Chondrocyte (in vitro differentiated cells): ENCODE data around the gene BMP8B. TPM values are rescaled to one million over a fixed set of nuclear protein-coding genes. Genes with fewer than 3 reads are reported as not detected.

ENCODE experiments used
- DNase-seq: peaks from one replicate; pipeline ENCODE4 v3.0.0; 2021; ENCODE audit warnings: mixed read lengths, low spot score
- H3K27ac Mint-ChIP-seq: one replicate; pipeline ENCODE4 v1.8.0; 2021; ENCODE audit warnings: mild to moderate bottlenecking, moderate library complexity, mixed read lengths; ENCODE audit not compliant: unreplicated experiment
- H3K27me3 Mint-ChIP-seq: 2 replicates; pipeline ENCODE4 v1.8.0; 2021; ENCODE audit warnings: low read depth, mixed read lengths
- H3K36me3 Mint-ChIP-seq: 2 replicates; pipeline ENCODE4 v1.8.0; 2021; ENCODE audit warnings: low read depth, mixed read lengths
- H3K4me1 Mint-ChIP-seq: 2 replicates; pipeline ENCODE4 v1.8.0; 2021; ENCODE audit warnings: low read depth, mild to moderate bottlenecking, mixed read lengths
- H3K4me3 Mint-ChIP-seq: one replicate; pipeline ENCODE4 v1.8.0; 2021; ENCODE audit warnings: mild to moderate bottlenecking, moderate library complexity, mixed read lengths; ENCODE audit not compliant: unreplicated experiment
- H3K9me3 Mint-ChIP-seq: 2 replicates; pipeline ENCODE4 v1.8.0; 2021; ENCODE audit warnings: low read depth, mixed read lengths
- CTCF ChIP-seq: fragments of 200-600 bp; sonication (generic); IDR thresholded peaks from 2 replicates; pipeline ENCODE4 v1.5.0; 2021; ENCODE audit warnings: antibody characterized with exemption, mild to moderate bottlenecking, moderate library complexity
- total RNA-seq: library from RNA; stranded (reverse); gene quantifications from 3 replicates; pipeline ENCODE4 v1.2.1, GENCODE V29; 2021

BMP8B gene
- total RNA-seq, 1 donor from 2014 or later, result 0.25 TPM

GRCh38 chr1:39713557-39713956 is 75.1 kb downstream of the BMP8B start:
- no peak overlapping the region for H3K27ac Mint-ChIP-seq
- no peaks in the 10 kb centered on the region for H3K4me1 Mint-ChIP-seq
- no peaks in the 10 kb centered on the region for H3K36me3 Mint-ChIP-seq
- no peak overlapping the region for H3K4me3 Mint-ChIP-seq
- TF ChIP-seq CTCF, result no peak
- peaks cover 41% of the 10 kb centered on the region for H3K27me3 Mint-ChIP-seq
- DNase-seq, result no peak
- no peaks in the 10 kb centered on the region for H3K9me3 Mint-ChIP-seq

- H3K27ac Mint-ChIP-seq, result no peak overlapping the region
- peaks cover 31% of the 10 kb centered on the region for H3K27me3 Mint-ChIP-seq
- TF ChIP-seq CTCF, result no peak
- no peak overlapping the region for H3K4me3 Mint-ChIP-seq
- H3K4me1 Mint-ChIP-seq, result no peaks in the 10 kb centered on the region
- H3K36me3 Mint-ChIP-seq, result no peaks in the 10 kb centered on the region
- DNase-seq, result no peak
- H3K9me3 Mint-ChIP-seq, result no peaks in the 10 kb centered on the region
Observed at GRCh38 chr1:39711966-39712340, 76.7 kb downstream of the BMP8B start.

GRCh38 chr1:39711104-39711965 is 77.3 kb downstream of the BMP8B start:
- H3K36me3 Mint-ChIP-seq, result no peaks in the 10 kb centered on the region
- no peak overlapping the region for H3K4me3 Mint-ChIP-seq
- H3K27ac Mint-ChIP-seq, result no peak overlapping the region
- H3K27me3 Mint-ChIP-seq, result peaks cover 25% of the 10 kb centered on the region
- no peak for TF ChIP-seq CTCF
- no peak for DNase-seq
- H3K4me1 Mint-ChIP-seq, result no peaks in the 10 kb centered on the region
- H3K9me3 Mint-ChIP-seq, result no peaks in the 10 kb centered on the region

- H3K36me3 Mint-ChIP-seq, result no peaks in the 10 kb centered on the region
Observed at GRCh38 chr1:39707506-39707905, 81.2 kb downstream of the BMP8B start.

More at GRCh38 chr1:39707506-39707905, 81.2 kb downstream of the BMP8B start:
- H3K27ac Mint-ChIP-seq, result no peak overlapping the region
- no peaks in the 10 kb centered on the region for H3K9me3 Mint-ChIP-seq
- H3K4me1 Mint-ChIP-seq, result no peaks in the 10 kb centered on the region
- no peak overlapping the region for H3K4me3 Mint-ChIP-seq
- no peak for TF ChIP-seq CTCF
- no peak for DNase-seq
- H3K27me3 Mint-ChIP-seq, result peaks cover 17% of the 10 kb centered on the region

Other genes with a start within 250 kb of the BMP8B start
- 240 to 256 TPM (median 243 TPM) in 3 replicates for gene PABPC4, start 212.1 kb downstream of the BMP8B start, total RNA-seq
- gene HEYL, start 149.2 kb downstream of the BMP8B start, total RNA-seq, result 11.8 to 65.1 TPM (median 63.2 TPM) in 3 replicates
- gene NT5C1A, start 116.8 kb downstream of the BMP8B start, total RNA-seq, result 0.31 to 0.32 TPM in 2 of 3 replicates, not detected in the other
- gene HPCAL4, start 97.4 kb downstream of the BMP8B start, total RNA-seq, result not detected in 3 replicates
- 31.5 to 32.7 TPM (median 32.6 TPM) in 3 replicates for gene PPIE, start 50.0 kb downstream of the BMP8B start, total RNA-seq
- gene OXCT2, start 17.5 kb downstream of the BMP8B start, total RNA-seq, result 0.29 to 0.72 TPM in 2 of 3 replicates, not detected in the other
- gene TRIT1, start 94.6 kb upstream of the BMP8B start, total RNA-seq, result 9.3 to 12.3 TPM (median 10.7 TPM) in 3 replicates
- gene MYCL, start 113.1 kb upstream of the BMP8B start, total RNA-seq, result 0.29 to 0.62 TPM (median 0.47 TPM) in 3 replicates
- 1.4 to 2.5 TPM (median 1.8 TPM) in 3 replicates for gene MFSD2A, start 166.3 kb upstream of the BMP8B start, total RNA-seq